Panc1 (cell line): ENCODE data around the gene SHISAL1. TPM values are rescaled to one million over a fixed set of nuclear protein-coding genes. Genes with fewer than 3 reads are reported as not detected.
A peak's percentile ranks its signal among the peaks of the same experiment; 100 is the strongest.

Source experiments
- ATAC-seq: fragments of 200-7000 bp; cut with Tn5 transposase; 2 replicates; pipeline ENCODE4 v1.9.1; 2020; ENCODE audit warnings: mild to moderate bottlenecking, moderate library complexity
- BruUV-seq: library from RNA; stranded (reverse); fragments of 400-500 nt; replicated peaks from 2 replicates; lab custom pipeline; 2021; lab: Mats Ljungman, UMichigan
- CTCF ChIA-PET: fragments of 300-600 bp; sonication (Branson Sonifier 250); formaldehyde crosslinking; loops from one replicate; lab custom pipeline; 2022; ENCODE audit warnings: antibody characterized with exemption; lab: Charles Lee
- POLR2A ChIA-PET: fragments of 300-600 bp; sonication (Branson Sonifier 250); formaldehyde crosslinking; loops from one replicate; lab custom pipeline; 2022; ENCODE audit warnings: antibody characterized with exemption; lab: Charles Lee
- DNase-seq: peaks from one replicate; pipeline ENCODE4 v3.0.0-alpha.2; 2010; ENCODE audit warnings: low read depth, low spot score
- H3K27ac ChIP-seq: 2 replicates; pipeline ENCODE4 v1.5.1; 2011; ENCODE audit warnings: mild to moderate bottlenecking, low read length, inconsistent platforms
- H3K27me3 ChIP-seq: fragments of 200-500 bp; sonication (Bioruptor generic); 2 replicates; pipeline ENCODE4 v1.6.0; 2014; ENCODE audit warnings: low read length, inconsistent platforms; ENCODE audit not compliant: control insufficient read depth, insufficient read depth
- H3K36me3 ChIP-seq: fragments of 200-500 bp; sonication (Bioruptor generic); 2 replicates; pipeline ENCODE4 v1.5.1; 2014; ENCODE audit warnings: inconsistent platforms, mild to moderate bottlenecking, low read length, moderate library complexity; ENCODE audit not compliant: control insufficient read depth, insufficient read depth
- H3K4me1 ChIP-seq: 2 replicates; pipeline ENCODE4 v1.5.1; 2011; ENCODE audit warnings: inconsistent platforms, mild to moderate bottlenecking, low read length, moderate library complexity; ENCODE audit not compliant: control insufficient read depth, insufficient read depth
- H3K4me3 ChIP-seq, 2 experiments: 2 replicates each; pipeline ENCODE4 v1.5.1; 2011 to 2012; ENCODE audit warnings: low read depth in 2 of 2, low read length in 2 of 2, mild to moderate bottlenecking in 2 of 2, inconsistent platforms in 1 of 2, moderate library complexity in 1 of 2
- H3K9me3 ChIP-seq: fragments of 200-500 bp; sonication (Bioruptor generic); 2 replicates; pipeline ENCODE4 v1.5.1; 2014; ENCODE audit warnings: low read depth, mild to moderate bottlenecking, inconsistent platforms, low read length, moderate library complexity; ENCODE audit not compliant: control insufficient read depth, insufficient read depth
- CTCF ChIP-seq: fragments of 450-650 bp; IDR thresholded peaks from 2 replicates; pipeline ENCODE4 v1.5.1; 2017; ENCODE audit warnings: mild to moderate bottlenecking
- POLR2AphosphoS5 ChIP-seq: IDR thresholded peaks from 2 replicates; pipeline ENCODE4 v1.6.1; 2012; ENCODE audit warnings: mild to moderate bottlenecking, low read depth, low read length, moderate library complexity
- REST ChIP-seq, 2 experiments: IDR thresholded peaks; 2 replicates each; pipeline ENCODE4 v1.6.1; 2011 to 2012; ENCODE audit warnings: low read depth in 2 of 2, control low read depth in 1 of 2, low read length in 1 of 2, mild to moderate bottlenecking in 1 of 2, moderate library complexity in 1 of 2; ENCODE audit not compliant: insufficient read depth in 1 of 2
- SIN3A ChIP-seq: IDR thresholded peaks from 2 replicates; pipeline ENCODE4 v1.6.1; 2012; ENCODE audit warnings: low read depth, mild to moderate bottlenecking, low read length, moderate library complexity, borderline replicate concordance; ENCODE audit not compliant: insufficient read depth
- TCF7L2 ChIP-seq: IDR thresholded peaks from 2 replicates; pipeline ENCODE4 v1.6.1; 2011; ENCODE audit warnings: mild to moderate bottlenecking, low read depth, low read length, inconsistent platforms
- in situ Hi-C: cut with HindIII; loops from 2 replicates; pipeline ENCODE4 v1.10.0; 2016; ENCODE audit warnings: low sequenced_read_pairs, low pct_unique_long_range_greater_than_20kb
- intact Hi-C: fragments of 100-400 bp; cut with micrococcal nuclease; formaldehyde crosslinking; loops from one replicate; pipeline ENCODE4 v1.10.0; 2022; ENCODE audit not compliant: unreplicated experiment
- total RNA-seq: library from RNA; stranded (reverse); gene quantifications from one replicate; pipeline ENCODE4 v1.2.1, GENCODE V29; 2021; ENCODE audit not compliant: unreplicated experiment

The SHISAL1 gene
- total RNA-seq, 1 experiment from 2014 or later = 1.2 TPM

- intact Hi-C loops = no loop called here
- no TSS peak for BruUV-seq
These were observed 39.1 kb upstream of the SHISAL1 start for GRCh38 chr22:44351685-44352377.

GRCh38 chr22:44351037-44351436 is 38.3 kb upstream of the SHISAL1 start:
- Histone ChIP-seq H3K4me1 (no peaks in the 10 kb centered on the region), H3K9me3 (no peaks in the 10 kb centered on the region), H3K36me3 (no peaks in the 10 kb centered on the region), H3K4me3 (no peak overlapping the region), H3K27me3 (no peaks in the 10 kb centered on the region), H3K27ac (no peak overlapping the region)
- POLR2A ChIA-PET = no interaction called here
- no peak for ATAC-seq
- in situ Hi-C loops = no loop called here
- BruUV-seq = no TSS peak
- DNase-seq = no peak
- CTCF ChIA-PET = no interaction called here
- intact Hi-C loops = no loop called here
- TF ChIP-seq CTCF (no peak), TCF7L2 (no peak), REST (IDR thresholded peaks at IDR 0.05; ENCODE audit: insufficient read depth in 1 of 2, low read depth in 2 of 2, low read length in 1 of 2) (no peak), SIN3A (no peak), POLR2AphosphoS5 (no peak)

More at GRCh38 chr22:44351685-44352377, 39.1 kb upstream of the SHISAL1 start:
- no peaks in the 10 kb centered on the region for H3K4me1 ChIP-seq
- no peaks in the 10 kb centered on the region for H3K27me3 ChIP-seq
- no peak for TF ChIP-seq POLR2AphosphoS5
- no peak for TF ChIP-seq TCF7L2
- TF ChIP-seq REST (IDR thresholded peaks at IDR 0.05; ENCODE audit: insufficient read depth in 1 of 2, low read depth in 2 of 2, low read length in 1 of 2) = no peak
- no peak for TF ChIP-seq SIN3A
- TF ChIP-seq CTCF = no peak
- no peak overlapping the region for H3K27ac ChIP-seq
- no peaks in the 10 kb centered on the region for H3K9me3 ChIP-seq
- DNase-seq = no peak
- CTCF ChIA-PET = no interaction called here
- ATAC-seq = peak; percentile 42; the same call in 1 of the 2 replicates
- POLR2A ChIA-PET = no interaction called here
- no peaks in the 10 kb centered on the region for H3K36me3 ChIP-seq
- H3K4me3 ChIP-seq = no peak overlapping the region
- in situ Hi-C loops = no loop called here
